GM18868 (cell line): ENCODE data around the gene RTKN.
A peak's percentile ranks its signal among the peaks of the same experiment; 100 is the strongest.
"Not testable (repeated sequence)": the region's sequence is repeated elsewhere in the genome, so short reads cannot be mapped to it uniquely, and the experiment has no call there.

Source experiments
- ATAC-seq: cut with Tn5 transposase; IDR thresholded peaks from one replicate; pipeline ENCODE4 v1.9.1; 2021; ENCODE audit warnings: mild to moderate bottlenecking, moderate library complexity; ENCODE audit not compliant: unreplicated experiment

The RTKN gene

GRCh38 chr2:74420443-74421103 lies 21.2 kb downstream of the RTKN start:
- not testable (repeated sequence) for ATAC-seq

GRCh38 chr2:74420006-74420405 lies 21.7 kb downstream of the RTKN start:
- ATAC-seq, result no peak

- ATAC-seq, result no peak
Observed at GRCh38 chr2:74419345-74419744, 22.4 kb downstream of the RTKN start.

- no peak for ATAC-seq
Observed at GRCh38 chr2:74418312-74418711, 23.4 kb downstream of the RTKN start.

- no peak for ATAC-seq
Observed at GRCh38 chr2:74417763-74418162, 24.0 kb downstream of the RTKN start.

- no peak for ATAC-seq
Observed at GRCh38 chr2:74417197-74417596, 24.5 kb downstream of the RTKN start.

GRCh38 chr2:74416778-74417177 lies 25.0 kb downstream of the RTKN start:
- ATAC-seq, result no peak

- ATAC-seq, result peak; percentile 20
Observed at GRCh38 chr2:74415762-74416395, 25.9 kb downstream of the RTKN start.

- peak; percentile 43 for ATAC-seq
Observed at GRCh38 chr2:74414881-74415761, 26.6 kb downstream of the RTKN start.

GRCh38 chr2:74414441-74414840 lies 27.3 kb downstream of the RTKN start:
- ATAC-seq, result no peak

- no peak for ATAC-seq
Observed at GRCh38 chr2:74413001-74413698, 28.6 kb downstream of the RTKN start.

- ATAC-seq, result no peak
Observed at GRCh38 chr2:74407682-74408081, 34.1 kb downstream of the RTKN start.

- peak; percentile 96 for ATAC-seq
Observed at GRCh38 chr2:74406035-74406434, 35.7 kb downstream of the RTKN start.

GRCh38 chr2:74401891-74402290 lies 39.8 kb downstream of the RTKN start:
- ATAC-seq, result no peak

GRCh38 chr2:74399785-74400184 lies 42.0 kb downstream of the RTKN start:
- ATAC-seq, result peak; percentile 52

GRCh38 chr2:74396149-74396548 lies 45.6 kb downstream of the RTKN start:
- no peak for ATAC-seq

GRCh38 chr2:74393525-74393924 lies 48.2 kb downstream of the RTKN start:
- ATAC-seq, result no peak

GRCh38 chr2:74392449-74392743 lies 49.3 kb downstream of the RTKN start:
- ATAC-seq, result no peak

- ATAC-seq, result peak; percentile 50
Observed at GRCh38 chr2:74391580-74392448, 49.9 kb downstream of the RTKN start.

- ATAC-seq, result peak; percentile 6
Observed at GRCh38 chr2:74391209-74391579, 50.5 kb downstream of the RTKN start.
